Ectodermal cell (in vitro differentiated cells): ENCODE data around the gene RIN3.

ENCODE experiments used
- H3K27ac ChIP-seq: 2 replicates; pipeline ENCODE4 v1.7.0; 2013; ENCODE audit warnings: mild to moderate bottlenecking, low read depth, low read length; ENCODE audit not compliant: insufficient read depth, poor library complexity, severe bottlenecking
- H3K27me3 ChIP-seq: 2 replicates; pipeline ENCODE4 v1.7.0; 2013; ENCODE audit warnings: mild to moderate bottlenecking, low read length; ENCODE audit not compliant: insufficient read depth, control insufficient read depth, poor library complexity, severe bottlenecking
- H3K36me3 ChIP-seq: one replicate; pipeline ENCODE4 v1.7.0; 2013; ENCODE audit warnings: low read length; ENCODE audit not compliant: control insufficient read depth, insufficient read depth
- H3K4me1 ChIP-seq: one replicate; pipeline ENCODE4 v1.7.0; 2013; ENCODE audit warnings: low read length; ENCODE audit not compliant: control insufficient read depth, insufficient read depth
- H3K4me3 ChIP-seq: 2 replicates; pipeline ENCODE4 v1.7.0; 2013; ENCODE audit warnings: low read depth, low read length, control low read depth; ENCODE audit not compliant: insufficient read depth
- H3K9me3 ChIP-seq: 2 replicates; pipeline ENCODE4 v1.7.0; 2013; ENCODE audit warnings: mild to moderate bottlenecking, low read length, moderate library complexity; ENCODE audit not compliant: control insufficient read depth
- WGBS, 2 experiments: methylation state at CpG; one replicate each; pipeline ENCODE4 v1.1.7; 2013; ENCODE audit warnings: missing lambda C conversion rate in 2 of 2; 5-methylcytosine and 5-hydroxymethylcytosine counted together

RIN3 gene

GRCh38 chr14:92577321-92577742 lies 63.8 kb downstream of the RIN3 start:
- Histone ChIP-seq H3K9me3 (no peaks in the 10 kb centered on the region), H3K27ac (no peak overlapping the region), H3K36me3 (no peaks in the 10 kb centered on the region), H3K4me1 (no peaks in the 10 kb centered on the region), H3K27me3 (no peaks in the 10 kb centered on the region), H3K4me3 (no peak overlapping the region)
- WGBS, 2 experiments: 89 to 92% methylated on average over 13 of the region's 13 CpGs

GRCh38 chr14:92578511-92578910 lies 64.9 kb downstream of the RIN3 start:
- no peaks in the 10 kb centered on the region for H3K36me3 ChIP-seq
- no peaks in the 10 kb centered on the region for H3K27me3 ChIP-seq
- no peaks in the 10 kb centered on the region for H3K9me3 ChIP-seq
- no peak overlapping the region for H3K27ac ChIP-seq
- no peaks in the 10 kb centered on the region for H3K4me1 ChIP-seq
- no peak overlapping the region for H3K4me3 ChIP-seq
- WGBS, 2 experiments: 95 to 98% methylated on average over 3 of the region's 3 CpGs

- no peaks in the 10 kb centered on the region for H3K36me3 ChIP-seq
- H3K27ac ChIP-seq: no peak overlapping the region
- H3K4me3 ChIP-seq: no peak overlapping the region
- no peaks in the 10 kb centered on the region for H3K9me3 ChIP-seq
- 92 to 100% methylated on average over 2 of the region's 2 CpGs for WGBS, 2 experiments
- H3K27me3 ChIP-seq: no peaks in the 10 kb centered on the region
- no peaks in the 10 kb centered on the region for H3K4me1 ChIP-seq
Measured at GRCh38 chr14:92579244-92579936, 65.8 kb downstream of the RIN3 start.

GRCh38 chr14:92581206-92581605 lies 67.6 kb downstream of the RIN3 start:
- no peaks in the 10 kb centered on the region for H3K36me3 ChIP-seq
- whole genome bisulfite sequencing, 2 experiments: 95 to 96% methylated on average over 7 of the region's 7 CpGs
- H3K4me1 ChIP-seq: no peaks in the 10 kb centered on the region
- no peak overlapping the region for H3K27ac ChIP-seq
- no peaks in the 10 kb centered on the region for H3K9me3 ChIP-seq
- no peak overlapping the region for H3K4me3 ChIP-seq
- no peaks in the 10 kb centered on the region for H3K27me3 ChIP-seq

GRCh38 chr14:92581966-92582566 lies 68.5 kb downstream of the RIN3 start:
- Histone ChIP-seq H3K4me3 (no peak overlapping the region), H3K9me3 (no peaks in the 10 kb centered on the region), H3K27ac (no peak overlapping the region), H3K36me3 (no peaks in the 10 kb centered on the region), H3K4me1 (no peaks in the 10 kb centered on the region), H3K27me3 (no peaks in the 10 kb centered on the region)
- WGBS, 2 experiments: 95% methylated on average over 9 to 10 of the region's 11 CpGs

GRCh38 chr14:92582706-92583452 lies 69.3 kb downstream of the RIN3 start:
- Histone ChIP-seq H3K9me3 (no peaks in the 10 kb centered on the region), H3K4me1 (no peaks in the 10 kb centered on the region), H3K27me3 (no peaks in the 10 kb centered on the region), H3K27ac (no peak overlapping the region), H3K4me3 (no peak overlapping the region), H3K36me3 (no peaks in the 10 kb centered on the region)
- WGBS, 2 experiments: 92 to 93% methylated on average over 12 of the region's 12 CpGs

GRCh38 chr14:92584220-92584619 lies 70.6 kb downstream of the RIN3 start:
- Histone ChIP-seq H3K27me3 (no peaks in the 10 kb centered on the region), H3K36me3 (no peaks in the 10 kb centered on the region), H3K27ac (no peak overlapping the region), H3K4me3 (no peak overlapping the region), H3K4me1 (no peaks in the 10 kb centered on the region), H3K9me3 (no peaks in the 10 kb centered on the region)
- 93 to 97% methylated on average over 3 of the region's 3 CpGs for WGBS, 2 experiments

- no peak overlapping the region for H3K27ac ChIP-seq
- WGBS, 2 experiments: 95 to 98% methylated on average over 6 of the region's 6 CpGs
- no peaks in the 10 kb centered on the region for H3K9me3 ChIP-seq
- H3K36me3 ChIP-seq: no peaks in the 10 kb centered on the region
- H3K4me1 ChIP-seq: no peaks in the 10 kb centered on the region
- no peaks in the 10 kb centered on the region for H3K27me3 ChIP-seq
- H3K4me3 ChIP-seq: no peak overlapping the region
Measured at GRCh38 chr14:92584816-92585215, 71.2 kb downstream of the RIN3 start.

GRCh38 chr14:92585981-92586937 lies 72.7 kb downstream of the RIN3 start:
- Histone ChIP-seq H3K36me3 (no peaks in the 10 kb centered on the region), H3K9me3 (no peaks in the 10 kb centered on the region), H3K4me1 (no peaks in the 10 kb centered on the region), H3K4me3 (no peak overlapping the region), H3K27me3 (no peaks in the 10 kb centered on the region), H3K27ac (no peak overlapping the region)
- 93 to 94% methylated on average over 9 of the region's 9 CpGs for WGBS, 2 experiments
